RKO (cell line): ENCODE measurements around the gene SSBP2.
"Not testable (repeated sequence)": the region's sequence is repeated elsewhere in the genome, so short reads cannot be mapped to it uniquely, and the experiment has no call there.

Experiments
- DNase-seq: peaks from one replicate; pipeline ENCODE4 v3.0.0-alpha.2; 2016; ENCODE audit warnings: low spot score

Gene SSBP2

DNA sequence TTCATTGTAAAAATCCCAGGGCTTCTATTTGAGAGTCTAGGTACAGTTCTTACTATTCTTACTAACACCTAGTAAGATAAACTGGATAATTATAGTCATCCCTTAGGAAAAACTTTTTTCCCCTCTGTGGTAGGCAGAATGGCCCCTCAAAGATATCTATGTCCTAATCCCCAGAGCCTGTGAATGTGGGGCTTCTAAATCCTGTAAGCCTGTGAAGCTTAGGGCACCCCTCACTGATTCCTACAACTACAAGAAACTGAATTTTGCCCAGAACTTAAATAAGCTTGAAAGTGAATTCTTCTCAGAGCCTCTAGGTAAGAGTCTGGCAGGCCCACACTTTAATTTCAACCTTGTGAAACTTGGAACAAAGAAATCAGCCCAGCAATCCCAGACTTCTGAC is 226.9 kb downstream of the SSBP2 start:
- DNase-seq, result no peak

DNA sequence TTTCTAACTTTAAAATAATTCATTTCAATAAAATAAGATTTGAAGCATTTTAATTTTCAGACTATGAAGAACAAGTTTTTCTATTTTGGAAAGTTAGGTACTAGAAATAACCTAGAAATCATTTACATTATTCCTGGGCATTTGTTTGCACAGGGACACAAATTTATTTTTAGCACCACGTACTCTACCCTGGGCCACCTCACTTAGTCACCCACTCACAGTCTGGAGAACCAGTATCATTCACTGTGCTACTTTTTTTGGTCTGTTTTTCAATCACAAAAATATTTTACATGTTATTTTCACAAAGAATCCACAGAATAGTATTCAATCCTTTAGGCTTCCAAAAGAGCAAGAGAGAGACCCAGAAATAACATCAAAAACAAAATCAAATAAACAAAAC is 228.3 kb downstream of the SSBP2 start:
- DNase-seq, result no peak

DNA sequence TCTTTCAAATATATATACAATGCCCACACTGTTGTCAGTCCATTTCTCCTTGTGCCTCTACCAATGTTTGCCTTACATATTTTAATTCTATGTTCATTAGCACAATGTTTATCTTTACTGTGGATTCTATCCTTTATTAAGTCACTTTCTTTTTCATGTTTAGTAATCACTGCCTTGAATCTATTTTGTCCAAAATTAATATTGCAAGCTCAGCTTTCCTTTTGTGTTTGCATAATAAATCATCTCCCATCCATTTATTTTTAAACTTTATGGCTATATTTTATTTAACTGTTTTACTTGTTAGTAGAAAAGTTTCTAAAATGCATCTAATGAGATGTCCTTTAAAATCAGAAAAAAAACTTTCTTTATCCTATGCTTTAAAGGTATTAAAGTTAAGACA is 230.1 kb downstream of the SSBP2 start:
- no peak for DNase-seq

DNA sequence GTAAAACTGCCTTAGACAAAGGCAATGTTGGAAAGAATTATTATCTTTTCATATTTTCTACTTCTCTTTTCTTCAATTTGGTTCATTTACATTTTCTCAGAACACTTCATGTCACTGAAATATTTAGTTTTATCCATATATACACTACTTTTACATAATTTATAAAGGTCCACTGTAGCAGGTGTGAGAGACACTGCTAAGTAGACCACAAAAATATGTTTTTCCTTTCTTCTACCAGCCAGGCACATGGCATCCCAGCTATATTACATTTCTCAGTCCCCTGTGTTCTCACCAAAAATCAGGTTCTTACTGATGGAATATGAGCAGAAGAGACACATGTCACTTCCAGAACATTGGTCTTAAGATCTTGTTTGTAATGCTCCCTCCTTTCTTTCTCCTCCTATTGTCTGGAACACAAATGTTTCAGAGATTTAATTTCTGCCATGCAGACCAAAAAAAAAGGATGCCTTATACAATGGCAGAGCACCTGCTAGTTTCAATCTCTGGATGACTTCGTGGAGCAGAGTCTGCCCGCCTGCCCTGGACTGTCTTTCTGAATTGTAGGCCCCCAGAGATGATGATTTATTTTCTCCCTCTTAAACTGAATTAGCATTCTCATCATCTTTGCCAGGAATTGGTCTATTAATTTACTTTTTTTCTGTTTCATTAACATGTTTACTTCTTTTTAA is 231.5 kb downstream of the SSBP2 start:
- DNase-seq, result no peak

DNA sequence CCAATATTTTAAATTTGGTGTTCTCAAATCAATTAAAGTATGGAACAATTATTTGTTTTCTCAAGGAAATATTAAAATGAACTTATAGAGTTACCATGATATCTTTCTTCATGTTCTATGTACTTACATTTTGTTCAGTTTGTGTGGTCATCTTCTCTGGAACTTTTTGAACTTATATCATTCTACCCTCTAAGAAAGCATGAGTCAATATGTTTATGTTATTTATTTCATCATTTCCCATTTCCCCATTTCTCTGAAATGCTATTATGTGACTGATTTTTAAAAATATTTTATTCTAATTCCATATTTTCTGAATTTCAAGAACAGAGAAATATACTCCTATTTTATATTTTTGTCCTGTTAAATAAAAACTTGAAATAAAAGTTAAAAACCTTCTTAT is 233.4 kb downstream of the SSBP2 start:
- no peak for DNase-seq

DNA sequence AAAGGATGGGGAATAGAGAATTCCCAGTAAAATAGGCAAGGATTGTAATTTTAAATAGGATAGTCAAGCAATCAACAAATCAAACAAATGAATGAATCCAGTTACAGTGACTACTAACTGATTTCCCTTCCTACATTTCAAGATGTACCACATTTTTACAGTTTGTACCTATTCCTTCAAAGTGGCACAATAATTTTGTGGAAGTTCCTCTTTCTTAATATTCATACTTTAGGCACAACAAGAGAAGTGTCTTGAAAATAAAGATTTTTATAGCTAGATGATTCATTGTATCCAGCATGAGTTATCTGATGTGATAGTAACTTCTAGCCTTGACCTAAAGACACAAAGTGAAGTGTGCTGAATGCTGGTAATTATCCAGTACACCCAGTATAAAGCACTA is 234.8 kb downstream of the SSBP2 start:
- no peak for DNase-seq

DNA sequence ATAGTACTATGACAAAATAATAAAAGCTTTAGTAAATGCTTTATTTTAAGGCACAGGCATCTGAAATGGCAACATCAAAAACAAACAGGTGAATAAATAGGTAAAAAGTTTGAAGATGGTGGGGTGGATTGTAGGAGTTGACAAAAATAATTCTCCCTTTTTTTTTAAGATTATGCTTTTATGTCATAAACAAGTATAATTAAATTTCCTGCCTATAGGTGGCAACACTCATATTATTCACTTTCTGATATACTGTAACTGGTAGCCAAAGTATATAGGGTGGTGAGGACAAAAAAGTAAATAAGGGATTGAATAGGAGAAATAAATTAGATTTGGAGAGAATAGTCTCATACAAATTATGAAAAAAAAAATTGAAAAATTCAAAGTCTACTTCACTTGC is 236.9 kb downstream of the SSBP2 start:
- peak; percentile 55 for DNase-seq

DNA sequence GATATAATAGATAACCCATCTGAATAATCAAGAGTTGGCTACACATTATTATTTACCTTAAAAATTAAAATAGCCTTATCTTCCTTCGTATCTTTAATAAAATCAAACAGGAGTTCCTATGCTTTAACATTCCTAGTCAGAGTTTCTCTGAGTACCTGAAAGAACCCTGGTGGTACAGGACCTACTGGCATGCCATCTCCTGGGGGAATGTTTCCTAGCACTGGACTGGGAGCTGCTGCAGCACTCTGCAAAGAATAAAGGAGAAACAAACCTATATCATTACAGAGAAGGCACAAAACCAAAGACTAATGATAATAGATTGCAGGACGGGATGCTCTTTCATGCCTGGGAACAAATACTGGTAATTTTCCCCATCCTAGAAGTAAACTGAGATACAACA is 237.4 kb downstream of the SSBP2 start:
- no peak for DNase-seq

DNA sequence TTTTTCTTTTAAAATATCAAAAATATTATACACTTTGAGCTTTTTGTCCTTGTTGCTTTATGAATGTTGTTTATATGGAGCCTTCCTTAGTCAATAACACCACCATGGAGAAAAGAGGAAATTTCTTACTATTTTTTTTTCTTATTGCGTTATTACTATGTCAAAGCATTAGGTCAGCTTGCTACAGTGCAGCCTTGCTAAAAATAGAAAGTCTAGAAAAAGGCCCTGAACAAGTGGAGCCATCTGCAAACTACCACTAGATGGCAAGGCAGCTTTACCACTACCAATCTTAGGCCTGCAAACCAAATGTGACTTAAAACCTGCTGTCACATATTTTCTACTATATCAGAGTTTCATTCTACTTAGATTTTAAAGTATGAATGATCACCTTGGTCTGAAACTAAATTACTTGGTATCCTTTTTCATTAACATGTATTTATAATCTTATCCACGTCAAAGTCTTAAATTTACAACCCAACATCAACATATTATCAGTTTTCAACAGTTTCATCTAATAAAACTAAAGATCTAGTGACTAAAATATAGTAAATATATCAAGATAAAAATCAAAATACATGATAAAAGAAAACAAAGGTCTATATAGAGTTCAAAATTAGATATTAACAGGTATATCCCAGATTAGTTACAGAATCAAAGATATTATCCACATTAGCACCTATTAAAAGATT is 243.9 kb downstream of the SSBP2 start:
- peak; percentile 93 for DNase-seq

DNA sequence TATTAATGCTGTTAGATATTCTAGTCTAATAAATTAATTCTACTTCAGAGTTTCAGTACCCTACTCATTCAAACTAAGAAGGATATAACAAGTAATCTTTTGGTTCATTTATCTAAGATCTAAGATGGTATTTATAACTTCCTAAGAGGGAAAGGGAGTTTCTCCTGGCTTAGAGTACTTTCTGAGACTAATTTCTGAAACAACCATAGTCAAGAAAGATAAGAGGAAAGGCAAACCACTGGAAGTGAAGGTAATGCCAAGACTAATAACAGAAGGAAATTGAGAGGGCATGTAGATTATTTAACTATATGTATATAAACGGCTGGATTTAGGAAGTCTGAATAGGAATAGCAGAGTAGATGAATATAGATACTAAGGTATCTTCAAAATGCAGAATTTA is 244.5 kb downstream of the SSBP2 start:
- no peak for DNase-seq

DNA sequence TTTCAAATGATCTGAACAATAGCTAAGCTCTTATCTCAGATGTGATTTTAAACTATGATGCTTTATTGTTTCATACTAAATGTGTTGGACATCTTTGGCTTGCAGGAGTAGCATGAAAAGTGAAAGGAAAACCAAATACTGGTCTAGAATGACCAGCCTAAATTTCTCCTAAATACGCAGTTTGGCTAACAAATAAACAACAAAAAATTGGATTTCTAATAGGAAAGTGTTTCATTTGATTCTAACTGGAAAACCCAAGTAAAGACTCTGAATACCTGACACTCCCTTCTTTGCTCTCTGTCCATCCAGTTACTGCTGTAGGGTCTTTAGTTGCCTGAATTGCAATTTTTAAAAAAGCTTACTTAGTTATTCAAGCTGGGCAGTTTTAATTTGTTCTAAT is 245.2 kb downstream of the SSBP2 start:
- DNase-seq, result no peak

DNA sequence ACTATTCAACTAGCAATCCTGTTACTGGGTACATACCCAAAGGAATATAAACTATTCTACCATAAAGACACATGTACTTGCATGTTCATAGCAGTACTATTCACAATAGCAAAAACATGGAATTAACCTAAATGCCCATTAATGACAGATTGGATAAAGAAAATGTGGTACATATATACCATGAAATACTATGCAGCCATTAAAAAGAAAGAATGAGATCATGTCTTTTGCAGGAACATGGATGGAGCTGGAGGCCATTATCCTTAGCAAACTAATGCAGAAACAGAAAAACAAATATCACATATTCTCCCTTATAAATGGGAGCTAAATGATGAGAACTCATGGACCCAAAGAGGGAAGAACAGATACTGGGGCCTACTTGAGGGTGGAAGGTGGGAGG is 247.3 kb downstream of the SSBP2 start:
- not testable (repeated sequence) for DNase-seq

DNA sequence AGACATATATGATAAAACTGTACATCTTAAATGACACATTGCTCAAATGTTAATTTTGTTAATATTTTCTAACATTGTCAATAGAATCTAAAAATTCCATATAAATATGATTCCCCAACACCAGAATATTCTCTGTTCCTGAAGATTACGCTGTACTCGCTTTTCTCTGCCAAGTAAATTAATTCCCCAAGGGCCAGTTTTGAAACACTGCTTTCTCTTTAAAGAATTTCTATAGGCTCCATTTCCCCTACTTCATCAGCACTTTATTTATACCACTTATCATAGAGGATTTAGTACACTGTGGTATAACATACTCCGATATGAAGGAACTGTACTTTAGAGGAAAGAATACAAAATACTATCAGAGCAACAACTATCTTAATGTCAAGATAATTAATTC is 255.6 kb downstream of the SSBP2 start:
- DNase-seq, result no peak

DNA sequence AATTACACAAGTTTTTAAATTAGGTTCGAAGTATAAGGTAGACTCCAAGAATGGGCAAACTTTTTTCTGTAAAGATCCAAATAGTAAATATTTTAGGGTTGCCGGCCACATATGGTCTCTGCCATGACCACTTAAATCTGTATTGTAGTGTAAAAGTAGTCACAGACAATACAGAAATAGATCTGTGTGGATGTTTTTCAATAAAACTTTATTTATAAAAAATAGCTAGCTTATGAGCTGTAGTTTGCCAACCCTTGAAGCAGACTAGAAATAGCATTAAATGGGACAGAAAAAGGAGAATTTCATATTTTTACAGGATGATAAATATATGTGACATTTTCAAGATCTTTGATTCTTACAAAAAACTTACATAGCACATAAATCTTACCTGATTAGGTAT is 262.0 kb downstream of the SSBP2 start:
- no peak for DNase-seq

DNA sequence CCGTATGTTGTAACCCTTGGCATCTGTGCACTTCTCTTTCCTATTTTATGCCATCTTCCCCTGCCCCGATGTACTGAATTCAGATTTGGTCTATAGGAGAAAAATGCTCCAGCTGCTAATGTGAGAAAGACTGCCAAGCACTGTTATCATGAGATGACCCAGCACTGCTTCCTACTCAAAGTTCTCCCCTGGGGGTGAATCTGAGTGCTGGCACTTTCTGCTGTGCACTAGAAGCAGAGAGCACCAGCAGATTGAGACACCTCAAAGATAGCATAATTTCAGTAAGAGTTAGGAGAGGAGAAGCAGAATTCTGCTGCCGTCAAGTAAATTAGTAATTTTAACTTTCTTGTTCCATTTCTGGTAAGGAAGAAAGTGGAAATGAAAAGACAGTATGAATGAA is 264.2 kb downstream of the SSBP2 start:
- DNase-seq, result no peak

DNA sequence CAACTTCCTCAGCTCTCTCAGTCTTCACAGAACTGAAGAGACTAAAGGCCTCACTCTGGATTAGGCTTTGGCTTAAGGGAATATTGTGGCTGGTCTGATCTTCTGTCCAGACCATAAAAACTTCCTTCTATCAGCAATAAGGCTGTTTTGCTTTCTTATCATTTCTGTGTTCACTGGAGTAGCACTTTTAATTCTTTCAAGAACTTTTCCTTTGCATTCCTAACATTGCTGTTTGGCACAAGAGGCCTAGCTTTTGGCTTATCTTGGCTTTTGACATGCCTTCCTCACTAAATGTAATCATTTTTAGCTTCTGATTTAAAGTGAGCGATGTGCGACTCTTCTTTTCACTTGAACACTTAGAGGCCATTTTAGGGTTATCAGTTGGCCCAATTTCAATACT is 268.3 kb downstream of the SSBP2 start:
- DNase-seq, result no peak

DNA sequence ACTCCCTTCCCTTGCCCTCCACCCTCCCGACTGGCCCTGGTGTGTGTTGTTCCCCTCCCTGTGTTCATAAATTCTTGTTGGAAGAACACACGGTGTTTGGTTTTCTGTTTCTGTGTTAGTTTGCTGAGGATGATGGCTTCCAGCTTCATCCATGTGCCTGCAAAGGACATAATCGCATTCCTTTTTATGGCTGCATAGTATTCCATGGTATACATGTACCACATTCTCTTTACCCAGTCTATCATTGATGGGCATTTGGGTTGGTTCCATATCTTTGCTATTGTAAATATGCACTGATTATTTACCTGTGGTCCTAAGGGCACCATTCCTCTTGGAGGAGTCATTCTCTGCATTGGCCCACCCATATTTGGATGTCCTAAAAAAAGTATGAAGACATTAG is 277.5 kb downstream of the SSBP2 start:
- not testable (repeated sequence) for DNase-seq

DNA sequence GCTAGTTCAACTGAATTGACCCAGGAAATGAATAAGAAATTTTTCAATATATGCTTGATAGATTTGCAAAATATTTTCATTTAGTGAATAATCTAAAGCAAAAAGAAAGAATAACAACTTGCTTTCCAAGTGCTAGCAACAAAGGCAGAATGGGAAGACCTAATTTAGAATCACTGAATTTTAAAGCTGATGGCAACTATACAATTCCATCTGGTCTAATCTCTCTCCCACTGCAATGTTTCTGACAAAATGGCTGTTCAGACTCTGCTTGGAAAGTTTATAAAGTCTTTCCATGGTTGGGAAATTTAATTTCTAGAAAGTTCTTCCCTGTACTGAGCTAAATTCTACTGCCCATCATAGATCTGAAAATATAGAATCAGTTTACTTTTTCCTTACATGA is 281.2 kb downstream of the SSBP2 start:
- DNase-seq, result no peak

DNA sequence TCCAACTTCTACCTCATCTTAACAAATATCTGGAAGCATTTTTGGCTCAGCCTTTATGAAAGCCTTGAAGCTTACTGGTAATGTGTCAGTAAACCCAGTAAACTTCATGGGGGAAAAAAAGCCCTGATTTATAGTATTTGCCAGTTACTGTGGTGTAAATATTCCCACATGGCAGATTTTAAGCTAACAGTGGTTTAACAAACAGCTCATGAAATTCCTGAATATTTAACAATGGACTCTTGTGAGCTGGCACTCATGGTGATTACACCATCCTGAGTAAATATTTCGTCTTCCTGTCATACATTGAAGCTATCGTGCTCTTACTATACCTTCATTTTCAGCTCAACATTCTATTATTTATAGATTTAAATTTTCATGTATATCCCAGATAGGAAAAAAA is 300.0 kb downstream of the SSBP2 start:
- DNase-seq, result peak; percentile 45

DNA sequence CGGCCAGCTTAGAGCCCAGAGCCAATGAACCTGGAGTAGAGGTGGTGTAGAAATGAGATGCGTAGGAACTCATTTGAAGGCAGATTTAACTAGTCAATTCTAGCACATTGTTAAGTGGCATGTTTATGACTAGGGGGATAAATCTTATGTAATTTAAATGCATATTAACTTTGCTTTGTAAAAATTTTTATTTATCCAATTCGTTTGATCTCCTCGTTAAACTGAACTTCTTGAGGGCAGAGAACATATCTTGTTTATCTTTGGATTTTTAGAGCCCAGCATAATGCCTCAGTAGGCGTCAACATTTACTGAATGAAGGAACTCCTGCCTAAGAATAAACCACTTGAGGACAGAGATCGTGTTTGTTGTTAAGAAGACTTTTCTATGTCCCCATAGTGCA is 315.9 kb downstream of the SSBP2 start:
- DNase-seq, result no peak

DNA sequence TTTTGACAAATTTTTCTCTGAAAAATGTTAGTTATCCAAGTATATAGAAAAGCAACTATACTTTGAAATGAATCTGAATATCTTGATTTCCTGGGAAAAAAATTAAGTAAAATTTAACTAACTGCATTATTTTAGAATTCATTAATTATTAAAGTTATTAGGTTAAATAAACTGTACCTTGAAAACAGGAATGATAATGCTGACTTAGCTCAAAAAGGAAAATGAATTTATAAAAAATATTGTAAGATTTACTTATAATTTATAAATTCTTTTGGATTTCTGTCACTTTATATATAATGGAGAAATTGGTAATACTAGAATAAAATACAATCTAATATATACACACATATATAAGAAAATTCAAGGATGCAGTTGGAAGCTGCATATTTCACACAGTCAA is 320.9 kb downstream of the SSBP2 start:
- DNase-seq, result no peak

DNA sequence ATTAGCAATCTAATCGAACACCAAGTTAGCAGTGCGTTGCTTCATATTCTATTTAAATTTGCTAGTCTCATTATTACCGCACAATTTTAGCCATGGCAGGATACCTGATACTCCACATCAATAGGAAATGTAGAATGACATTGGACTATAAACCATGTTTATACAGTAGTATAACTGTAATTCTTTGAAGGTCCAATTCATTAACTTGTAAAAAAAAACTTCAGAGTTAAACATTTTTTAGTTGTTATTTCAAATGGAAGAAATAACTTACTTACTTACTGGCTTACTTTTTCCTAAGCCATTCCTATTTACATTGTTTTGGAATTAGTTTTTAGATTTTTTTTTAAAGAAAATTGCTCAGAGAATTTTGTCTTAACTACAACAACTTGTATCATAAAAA is 321.5 kb downstream of the SSBP2 start:
- no peak for DNase-seq

DNA sequence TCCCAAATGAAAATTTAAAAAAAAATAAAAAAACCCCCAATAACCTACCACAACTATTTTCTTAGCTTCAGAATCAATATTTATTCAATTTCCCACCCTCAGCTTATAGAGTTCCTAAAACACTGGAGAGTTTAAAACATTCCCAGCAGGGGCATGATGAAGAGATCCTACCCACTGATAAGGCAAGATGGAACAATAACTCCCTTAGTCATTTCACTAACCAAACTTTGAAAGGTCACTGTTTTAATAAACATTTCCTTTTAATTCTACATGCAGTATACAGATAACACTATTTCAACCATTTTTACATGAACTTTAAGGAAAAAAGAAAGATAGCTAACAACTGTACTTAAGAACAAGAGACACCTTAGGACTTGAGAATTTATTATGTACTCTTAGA is 322.0 kb downstream of the SSBP2 start:
- no peak for DNase-seq

DNA sequence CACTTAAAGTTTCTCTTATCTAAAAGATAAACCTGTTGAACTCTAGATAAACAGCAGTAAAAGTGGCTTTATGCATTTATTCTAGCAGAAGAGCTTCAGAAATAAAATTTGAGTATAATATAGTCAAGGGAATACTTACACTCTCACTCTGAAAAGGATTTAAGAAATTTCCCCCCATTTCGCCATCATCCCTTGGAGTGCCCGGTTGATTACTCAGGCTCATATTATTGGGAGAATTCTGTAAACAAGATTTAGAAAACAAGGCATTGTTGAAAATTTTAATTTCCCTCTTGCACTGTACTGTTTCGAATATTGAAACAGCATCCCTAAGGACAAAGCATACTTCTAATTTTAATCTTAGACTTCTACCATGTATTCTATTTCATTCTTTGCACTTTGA is 322.5 kb downstream of the SSBP2 start:
- DNase-seq, result no peak
